ENCODE data around the gene SHROOM3. TPM values are rescaled to one million over a fixed set of nuclear protein-coding genes. Genes with fewer than 3 reads are reported as not detected.
A peak's percentile ranks its signal among the peaks of the same experiment; 100 is the strongest.

Gene SHROOM3
- total RNA-seq, 2 donors from 2014 or later, result 139 to 171 TPM

DNA sequence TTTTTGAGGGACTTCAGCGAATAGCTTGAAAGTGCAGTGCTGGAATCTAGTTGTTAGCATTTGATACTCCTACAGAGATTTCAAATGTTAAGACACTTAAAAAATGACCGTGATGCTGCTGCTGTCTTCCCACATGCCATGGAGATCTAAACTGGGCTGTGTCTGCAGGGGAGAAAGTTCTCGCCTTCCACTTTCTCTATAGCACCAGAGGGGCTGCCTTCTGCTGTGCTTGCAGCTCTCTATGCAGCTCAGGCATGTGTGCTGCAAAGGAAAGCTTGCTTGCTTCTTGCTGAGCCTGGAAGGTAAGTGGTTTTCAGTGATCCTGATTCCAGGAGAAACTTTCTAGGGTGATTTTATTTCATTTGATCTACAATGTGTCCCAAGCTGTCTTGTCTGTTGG, 325.2 kb downstream of the SHROOM3 start:
- Histone ChIP-seq H3K4me1 (ENCODE audit: control insufficient read depth in 1 of 2, low read depth in 2 of 2) (peaks cover 11 to 41% of the 10 kb centered on the region in 2 donors), H3K4me3 (no peak overlapping the region), H3K27me3 (replicated peaks; ENCODE audit: insufficient read depth) (no peaks in the 10 kb centered on the region), H3K9me3 (no peaks in the 10 kb centered on the region), H3K36me3 (peaks cover 40% of the 10 kb centered on the region), H3K27ac (no peak overlapping the region)
- TF ChIP-seq, protein P1, sequence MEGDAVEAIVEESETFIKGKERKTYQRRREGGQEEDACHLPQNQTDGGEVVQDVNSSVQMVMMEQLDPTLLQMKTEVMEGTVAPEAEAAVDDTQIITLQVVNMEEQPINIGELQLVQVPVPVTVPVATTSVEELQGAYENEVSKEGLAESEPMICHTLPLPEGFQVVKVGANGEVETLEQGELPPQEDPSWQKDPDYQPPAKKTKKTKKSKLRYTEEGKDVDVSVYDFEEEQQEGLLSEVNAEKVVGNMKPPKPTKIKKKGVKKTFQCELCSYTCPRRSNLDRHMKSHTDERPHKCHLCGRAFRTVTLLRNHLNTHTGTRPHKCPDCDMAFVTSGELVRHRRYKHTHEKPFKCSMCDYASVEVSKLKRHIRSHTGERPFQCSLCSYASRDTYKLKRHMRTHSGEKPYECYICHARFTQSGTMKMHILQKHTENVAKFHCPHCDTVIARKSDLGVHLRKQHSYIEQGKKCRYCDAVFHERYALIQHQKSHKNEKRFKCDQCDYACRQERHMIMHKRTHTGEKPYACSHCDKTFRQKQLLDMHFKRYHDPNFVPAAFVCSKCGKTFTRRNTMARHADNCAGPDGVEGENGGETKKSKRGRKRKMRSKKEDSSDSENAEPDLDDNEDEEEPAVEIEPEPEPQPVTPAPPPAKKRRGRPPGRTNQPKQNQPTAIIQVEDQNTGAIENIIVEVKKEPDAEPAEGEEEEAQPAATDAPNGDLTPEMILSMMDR (IDR thresholded peaks at IDR 0.05), result no peak
- ATAC-seq (ENCODE audit: insufficient number of reproducible peaks, low FRiP score, low read depth) (no peak), DNase-seq (ENCODE audit: low spot score) (no peak)

DNA sequence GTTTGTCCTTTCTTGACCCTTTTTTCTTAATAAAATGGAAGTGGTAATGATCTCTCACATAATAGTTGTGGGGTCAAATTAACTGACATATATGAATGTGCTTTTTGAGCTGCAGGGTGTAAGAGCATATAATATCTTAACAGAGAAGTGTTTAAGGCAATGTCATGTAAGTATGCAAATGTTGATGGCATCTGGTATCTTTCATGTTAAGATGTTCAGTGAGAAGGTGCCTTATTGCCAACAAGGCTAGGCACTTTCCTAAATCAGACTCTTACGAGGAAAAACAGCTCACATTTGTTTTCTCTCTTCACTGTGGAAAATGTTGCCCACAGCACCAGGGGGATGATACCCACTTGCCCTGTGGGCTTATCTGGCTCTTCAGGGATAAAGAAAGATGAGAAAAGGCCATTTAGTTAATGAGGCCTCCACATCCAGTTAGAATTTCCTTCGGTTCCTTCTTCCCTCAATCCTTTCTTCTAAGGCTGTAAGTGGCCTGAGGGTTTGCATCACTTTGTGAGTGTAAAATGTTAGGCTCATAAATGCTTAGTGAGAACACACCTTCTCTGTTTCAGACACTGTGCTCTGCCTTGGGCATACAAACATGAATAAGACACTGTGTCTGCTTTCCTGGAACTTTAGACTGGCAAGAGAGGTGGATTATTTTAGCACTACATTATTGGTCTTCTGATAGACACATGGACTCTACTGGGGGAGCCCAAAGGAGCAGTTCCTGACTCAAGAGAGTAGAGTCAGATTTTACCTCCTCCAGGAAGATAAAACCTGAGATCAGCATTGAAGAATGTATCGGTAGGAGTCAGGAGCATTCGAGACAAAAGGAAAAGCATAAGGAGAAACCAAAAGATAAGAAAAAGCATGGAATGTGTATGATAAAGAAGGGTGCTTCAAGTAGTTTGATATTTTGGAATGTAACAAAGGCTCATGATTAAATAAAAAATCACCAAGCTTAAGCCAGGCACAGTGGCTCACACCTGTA, 327.4 kb downstream of the SHROOM3 start:
- Histone ChIP-seq H3K4me3 (no peak overlapping the region), H3K27me3 (replicated peaks; ENCODE audit: insufficient read depth) (no peaks in the 10 kb centered on the region), H3K4me1 (ENCODE audit: control insufficient read depth in 1 of 2, low read depth in 2 of 2) (peaks cover 7 to 27% of the 10 kb centered on the region in 2 donors), H3K36me3 (peaks cover 31% of the 10 kb centered on the region), H3K9me3 (no peaks in the 10 kb centered on the region), H3K27ac (peak overlapping the region in 1 of 2 donors; percentile 13)
- no peak for ATAC-seq (ENCODE audit: insufficient number of reproducible peaks, low FRiP score, low read depth)
- TF ChIP-seq, protein P1 (IDR thresholded peaks at IDR 0.05), result no peak
- DNase-seq (ENCODE audit: low spot score), result no peak

DNA sequence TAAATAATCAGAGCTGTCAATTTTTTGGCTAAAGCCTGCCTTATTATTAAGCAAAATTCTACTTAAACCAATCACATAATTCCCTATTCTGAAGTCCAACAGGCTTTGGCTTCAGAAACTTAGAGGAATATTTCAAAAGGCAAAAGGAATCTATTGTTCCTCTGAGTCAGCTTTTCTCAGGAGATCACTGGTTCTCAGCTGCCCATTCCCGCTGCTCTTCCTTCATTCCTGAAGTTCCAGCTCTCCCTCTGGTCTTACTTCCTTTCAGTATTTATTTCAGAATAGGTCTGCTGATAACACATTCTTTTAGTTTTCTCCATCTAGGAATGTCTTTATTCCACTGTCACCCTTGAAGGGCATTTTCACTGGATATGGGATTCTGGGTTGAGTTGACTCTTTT, 329.2 kb downstream of the SHROOM3 start:
- no peak for DNase-seq (ENCODE audit: low spot score)
- Histone ChIP-seq H3K27ac (peak overlapping the region in 1 of 2 donors; percentile 2), H3K9me3 (no peaks in the 10 kb centered on the region), H3K27me3 (replicated peaks; ENCODE audit: insufficient read depth) (no peaks in the 10 kb centered on the region), H3K36me3 (peaks cover 31% of the 10 kb centered on the region), H3K4me3 (no peak overlapping the region), H3K4me1 (ENCODE audit: control insufficient read depth in 1 of 2, low read depth in 2 of 2) (peaks cover 0 to 11% of the 10 kb centered on the region in 2 donors)
- TF ChIP-seq, protein P1 (IDR thresholded peaks at IDR 0.05), result no peak
- no peak for ATAC-seq (ENCODE audit: insufficient number of reproducible peaks, low FRiP score, low read depth)

DNA sequence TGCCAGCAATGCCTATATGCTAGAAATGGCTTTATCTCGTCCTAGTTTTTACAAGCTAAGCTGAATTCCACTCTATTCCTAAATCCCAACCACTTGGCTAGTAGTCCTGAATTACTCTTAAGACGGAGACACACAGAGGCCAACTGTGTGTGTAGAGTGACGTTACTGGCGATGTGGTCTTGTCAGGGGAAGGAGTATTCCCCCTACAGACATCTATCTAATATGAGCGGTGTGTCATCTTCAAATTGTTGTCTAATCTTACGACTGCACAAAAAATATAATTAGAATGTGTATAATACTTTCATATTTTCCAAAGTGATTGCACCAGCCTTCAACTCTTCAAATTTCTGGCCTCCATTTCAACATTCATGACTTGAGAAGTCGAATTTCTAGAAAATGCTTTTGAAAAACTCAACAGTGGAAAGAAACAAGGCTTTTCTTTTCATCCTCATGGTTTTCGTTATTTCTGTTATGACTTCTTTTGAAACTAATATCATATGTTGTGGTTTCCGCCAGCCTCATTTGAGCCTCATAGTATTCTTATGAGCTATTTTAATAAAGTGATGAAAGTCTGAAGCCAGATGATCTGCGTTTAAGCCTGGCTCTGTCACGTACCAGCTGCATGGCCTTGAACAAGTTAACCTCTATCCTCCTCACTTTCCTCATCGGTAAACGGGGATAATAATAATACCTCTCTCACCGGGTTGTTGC, 330.6 kb downstream of the SHROOM3 start:
- Histone ChIP-seq H3K4me1 (ENCODE audit: control insufficient read depth in 1 of 2, low read depth in 2 of 2) (peaks cover 0 to 8% of the 10 kb centered on the region in 2 donors), H3K27ac (no peak overlapping the region), H3K27me3 (replicated peaks; ENCODE audit: insufficient read depth) (no peaks in the 10 kb centered on the region), H3K4me3 (no peak overlapping the region), H3K9me3 (no peaks in the 10 kb centered on the region), H3K36me3 (peaks cover 22% of the 10 kb centered on the region)
- ATAC-seq (ENCODE audit: insufficient number of reproducible peaks, low FRiP score, low read depth), result no peak
- TF ChIP-seq, protein P1 (IDR thresholded peaks at IDR 0.05), result no peak
- DNase-seq (ENCODE audit: low spot score), result no peak

DNA sequence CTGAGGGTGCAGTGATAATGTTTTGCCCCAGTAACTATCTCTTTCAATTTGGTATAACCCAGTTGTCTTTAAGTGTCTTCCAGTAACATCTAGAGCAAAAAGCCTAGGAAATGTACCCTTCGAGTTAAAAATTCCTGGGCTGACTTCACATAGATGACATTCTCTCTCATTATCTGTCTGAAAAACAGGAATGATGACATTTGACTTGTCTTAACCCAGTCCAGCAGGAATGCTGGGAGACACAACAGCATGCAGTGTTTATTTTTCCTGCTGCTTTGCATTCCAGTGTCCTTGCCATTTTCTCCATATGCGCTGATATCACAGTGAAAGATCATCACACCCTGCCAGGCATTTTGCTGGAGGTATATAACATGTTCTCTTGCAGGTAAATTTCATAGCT, 333.0 kb downstream of the SHROOM3 start:
- ATAC-seq (ENCODE audit: insufficient number of reproducible peaks, low FRiP score, low read depth) (no peak), DNase-seq (ENCODE audit: low spot score) (no peak)
- Histone ChIP-seq H3K4me3 (no peak overlapping the region), H3K27ac (no peak overlapping the region), H3K4me1 (ENCODE audit: control insufficient read depth in 1 of 2, low read depth in 2 of 2) (peaks cover 0 to 8% of the 10 kb centered on the region in 2 donors), H3K27me3 (replicated peaks; ENCODE audit: insufficient read depth) (no peaks in the 10 kb centered on the region), H3K36me3 (peaks cover 30% of the 10 kb centered on the region), H3K9me3 (no peaks in the 10 kb centered on the region)
- TF ChIP-seq, protein P1 (IDR thresholded peaks at IDR 0.05), result no peak
